ENCODE data around the gene ATRNL1. TPM values are rescaled to one million over a fixed set of nuclear protein-coding genes. Genes with fewer than 3 reads are reported as not detected.

The ATRNL1 gene
- polyA plus RNA-seq, 1 of the 3 experiments (the other 2 are of a cell fraction) = 0.67 TPM

- TF ChIP-seq CTCF (IDR thresholded peaks at IDR 0.05) (no peak), ELF1 (IDR thresholded peaks at IDR 0.05) (no peak)
These were observed 40.4 kb upstream of the ATRNL1 start (continued) for GRCh38 chr10:115052728-115053127.

GRCh38 chr10:115056186-115056585 is 37.0 kb upstream of the ATRNL1 start:
- POLR2A ChIA-PET = no interaction called here
- TF ChIP-seq GATA2 (CRISPR knock-in tag; IDR thresholded peaks at IDR 0.05) (no peak), CTCF (IDR thresholded peaks at IDR 0.05) (no peak), MXI1 (IDR thresholded peaks at IDR 0.05; ENCODE audit: low read depth, low read length) (no peak), SMC3 (IDR thresholded peaks at IDR 0.05; ENCODE audit: low read depth, low read length) (no peak), FOSL2 (IDR thresholded peaks at IDR 0.05; ENCODE audit: borderline replicate concordance, low read depth) (no peak), MEF2A (IDR thresholded peaks at IDR 0.05; ENCODE audit: borderline replicate concordance, low read depth) (no peak), GABPA (IDR thresholded peaks at IDR 0.05; ENCODE audit: low read depth) (no peak)

GRCh38 chr10:115059301-115059898 is 33.8 kb upstream of the ATRNL1 start:
- Histone ChIP-seq H3K4me3 (ENCODE audit: low read depth in 2 of 2, low read length in 1 of 2) (no peak overlapping the region), H3K4me1 (ENCODE audit: control insufficient read depth in 1 of 2, insufficient read depth in 2 of 2, low read depth in 1 of 2, low read length in 1 of 2) (peaks cover 0 to 3% of the 10 kb centered on the region in 2 experiments; a peak in 2 of 4 replicates), H3K9me3 (no peaks in the 10 kb centered on the region), H4K20me1 (ENCODE audit: insufficient read depth) (no peaks in the 10 kb centered on the region), H3K27ac (ENCODE audit: low read depth in 2 of 2, low read length in 1 of 2) (no peak overlapping the region), H3F3A (replicated peaks; ENCODE audit: insufficient read depth) (no peaks in the 10 kb centered on the region), H3K27me3 (ENCODE audit: insufficient read depth) (no peaks in the 10 kb centered on the region), H3K4me2 (no peak overlapping the region), H3K79me2 (ENCODE audit: insufficient read depth) (no peaks in the 10 kb centered on the region), H3K9me2 (no peaks in the 10 kb centered on the region), H3K36me3 (replicated peaks in 1 of 2; ENCODE audit: control insufficient read depth in 1 of 2, insufficient read depth in 2 of 2, low read length in 1 of 2) (no peaks in the 10 kb centered on the region), H2AFZ (ENCODE audit: low read depth) (no peak overlapping the region), H3K9ac (no peak overlapping the region)
- TF ChIP-seq TEAD4 (IDR thresholded peaks at IDR 0.05; ENCODE audit: borderline replicate concordance, insufficient read depth) = no peak
- no peak for TF ChIP-seq MAX (IDR thresholded peaks at IDR 0.05; ENCODE audit: low read depth)
- no peak for TF ChIP-seq ZBTB33 (IDR thresholded peaks at IDR 0.05; ENCODE audit: borderline replicate concordance, low read depth)
- no peak for TF ChIP-seq FOSL2 (IDR thresholded peaks at IDR 0.05; ENCODE audit: borderline replicate concordance, low read depth)
- no peak for DNase-seq
- ChIA-PET CTCF (no interaction called here), POLR2A (no interaction called here)
- 67% methylated on average over 7 of the region's 7 CpGs for WGBS (ENCODE audit: low lambda C conversion rate)

More at GRCh38 chr10:115056186-115056585, 37.0 kb upstream of the ATRNL1 start:
- H3K9ac ChIP-seq = no peak overlapping the region
- H3K27ac ChIP-seq (ENCODE audit: low read depth in 2 of 2, low read length in 1 of 2) = no peak overlapping the region
- WGBS (ENCODE audit: low lambda C conversion rate) = 78% methylated on average over 2 of the region's 2 CpGs
- H3K9me2 ChIP-seq = no peaks in the 10 kb centered on the region
- no peak overlapping the region for H2AFZ ChIP-seq (ENCODE audit: low read depth)
- H3K79me2 ChIP-seq (ENCODE audit: insufficient read depth) = no peaks in the 10 kb centered on the region
- H3K9me3 ChIP-seq = no peaks in the 10 kb centered on the region
- no peaks in the 10 kb centered on the region for H3F3A ChIP-seq (replicated peaks; ENCODE audit: insufficient read depth)
- DNase-seq = no peak
- H4K20me1 ChIP-seq (ENCODE audit: insufficient read depth) = no peaks in the 10 kb centered on the region
- CTCF ChIA-PET = interaction anchor here (0.6 kb wide), 1 partner anchor 57 kb away, joined by 3 read pairs; no protein-coding TSS in a partner anchor
- H3K4me3 ChIP-seq (ENCODE audit: low read depth in 2 of 2, low read length in 1 of 2) = no peak overlapping the region
- H3K27me3 ChIP-seq (ENCODE audit: insufficient read depth) = no peaks in the 10 kb centered on the region
- peaks cover 0 to 8% of the 10 kb centered on the region in 2 experiments; a peak in 2 of 4 replicates for H3K4me1 ChIP-seq (ENCODE audit: control insufficient read depth in 1 of 2, insufficient read depth in 2 of 2, low read depth in 1 of 2, low read length in 1 of 2)
- no peak overlapping the region for H3K4me2 ChIP-seq
- no peaks in the 10 kb centered on the region for H3K36me3 ChIP-seq (replicated peaks in 1 of 2; ENCODE audit: control insufficient read depth in 1 of 2, insufficient read depth in 2 of 2, low read length in 1 of 2)
